Epithelial cell of proximal tubule (primary cell): ENCODE measurements around the gene PTPRT. TPM values are rescaled to one million over a fixed set of nuclear protein-coding genes. Genes with fewer than 3 reads are reported as not detected.

Source experiments
- DNase-seq: peaks from one replicate; pipeline ENCODE4 v3.0.0-alpha.2; 2011; ENCODE audit warnings: low read depth
- H3K4me3 ChIP-seq: 2 replicates; pipeline ENCODE4 v1.5.1; 2011; ENCODE audit warnings: low read depth, mild to moderate bottlenecking, low read length
- CTCF ChIP-seq: conservative IDR thresholded peaks from 2 replicates; pipeline ENCODE4 v1.5.1; 2012; ENCODE audit warnings: low read depth, mild to moderate bottlenecking, low read length
- total RNA-seq: library from RNA; depleted of rRNA; stranded (reverse); fragments of >200 nt; gene quantifications from 2 replicates; pipeline ENCODE4 v1.2.3, GENCODE V29; 2015

The PTPRT gene
- total RNA-seq, 1 donor from 2014 or later = not detected

DNA sequence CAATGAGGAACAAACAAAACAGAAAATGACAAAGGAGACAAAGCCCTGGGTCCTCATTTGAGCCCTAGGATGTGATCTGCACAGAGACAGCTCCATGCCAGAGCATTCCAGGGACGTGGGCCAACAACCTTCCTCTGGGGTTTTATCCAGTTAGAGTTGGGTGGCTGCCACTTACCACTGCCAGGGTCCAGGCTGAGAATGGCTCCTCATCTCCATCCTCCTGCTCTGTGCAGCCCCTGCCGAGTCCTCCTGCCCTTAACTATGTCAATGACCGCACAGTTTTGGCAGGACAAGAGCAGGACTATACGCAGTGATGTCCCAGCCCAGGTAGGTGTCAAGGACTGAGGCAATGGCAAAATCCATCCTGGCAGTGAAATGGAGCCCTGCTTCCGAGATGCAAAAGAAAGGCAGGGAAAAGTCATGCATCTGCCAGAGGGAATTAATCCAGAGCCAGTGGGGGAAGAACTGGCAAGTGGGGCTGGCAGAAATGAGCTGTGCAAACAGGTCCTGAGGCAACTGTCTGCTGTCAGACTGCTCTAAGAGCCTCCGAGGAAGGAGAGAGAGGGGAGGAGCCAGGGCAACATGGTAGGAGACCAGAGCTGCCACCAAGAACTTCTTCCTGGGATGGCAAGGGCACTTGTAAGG lies 449.4 kb downstream of the PTPRT start:
- DNase-seq = no peak
- no peak for TF ChIP-seq CTCF

GRCh38 chr20:42739683-42740082 lies 450.0 kb downstream of the PTPRT start:
- H3K4me3 ChIP-seq = no peak overlapping the region
- no peak for TF ChIP-seq CTCF
- no peak for DNase-seq

More for the DNA sequence above, 449.4 kb downstream of the PTPRT start:
- no peak overlapping the region for H3K4me3 ChIP-seq

DNA sequence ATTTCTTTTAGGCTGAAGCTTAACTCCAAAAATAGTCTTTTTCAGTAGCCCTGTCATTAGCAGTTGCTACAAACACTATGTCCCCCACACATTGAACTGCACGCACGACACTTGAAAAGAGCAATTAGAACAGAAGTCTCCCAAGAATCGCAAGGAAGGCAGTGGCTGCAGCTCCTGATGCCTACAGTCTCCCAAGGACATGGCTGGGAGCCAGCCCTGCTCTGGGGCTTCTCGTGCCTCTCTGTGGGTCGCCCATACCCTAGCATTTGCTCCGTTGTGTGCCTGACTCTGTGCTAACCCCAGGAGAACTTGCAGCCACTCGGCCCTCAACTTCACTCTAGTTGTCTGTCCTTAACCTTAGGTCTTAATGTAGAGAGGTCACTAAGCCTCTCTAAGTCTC lies 454.2 kb downstream of the PTPRT start:
- H3K4me3 ChIP-seq = no peak overlapping the region
- TF ChIP-seq CTCF = no peak
- no peak for DNase-seq

GRCh38 chr20:42734660-42735368 lies 454.9 kb downstream of the PTPRT start:
- TF ChIP-seq CTCF = no peak
- no peak for DNase-seq
- no peak overlapping the region for H3K4me3 ChIP-seq

GRCh38 chr20:42721923-42722322 lies 467.8 kb downstream of the PTPRT start:
- no peak for DNase-seq
- TF ChIP-seq CTCF = no peak
- no peak overlapping the region for H3K4me3 ChIP-seq

- DNase-seq = no peak
- no peak overlapping the region for H3K4me3 ChIP-seq
- TF ChIP-seq CTCF = no peak
Measured at GRCh38 chr20:42714298-42715141, 475.2 kb downstream of the PTPRT start.
